Keratinocyte (primary cell): ENCODE data around the gene ZBTB20. TPM values are rescaled to one million over a fixed set of nuclear protein-coding genes. Genes with fewer than 3 reads are reported as not detected.

Experiments used
- DNase-seq: peaks from one replicate; pipeline ENCODE4 v3.0.0-alpha.2; 2011; ENCODE audit warnings: low read depth, missing footprints, low spot score
- FAIRE-seq: peaks from 2 replicates; lab custom pipeline; 2011; peaks lifted over from hg19 to GRCh38; lab: Jason Lieb, UNC
- H2AFZ ChIP-seq: 2 replicates; pipeline ENCODE4 v1.6.0; 2012; ENCODE audit warnings: low read length, control low read depth, inconsistent platforms; ENCODE audit not compliant: control insufficient read depth
- H3K27ac ChIP-seq: 2 replicates; pipeline ENCODE4 v1.5.1; 2011; ENCODE audit warnings: low read length; ENCODE audit not compliant: control insufficient read depth, insufficient read depth
- H3K27me3 ChIP-seq: 3 replicates; pipeline ENCODE4 v1.6.0; 2011; ENCODE audit warnings: low read length; ENCODE audit not compliant: control insufficient read depth, insufficient read depth; ENCODE audit errors: extremely low read depth
- H3K36me3 ChIP-seq, 2 experiments: 2 replicates in 1 of 2; 3 replicates in 1 of 2; pipeline ENCODE4 v1.5.1; 2011; ENCODE audit warnings: low read length in 2 of 2, mild to moderate bottlenecking in 1 of 2; ENCODE audit not compliant: control insufficient read depth in 2 of 2, insufficient read depth in 2 of 2; ENCODE audit errors: extremely low read depth in 1 of 2
- H3K4me1 ChIP-seq: 3 replicates; pipeline ENCODE4 v1.5.1; 2011; ENCODE audit warnings: low read length; ENCODE audit not compliant: control insufficient read depth, insufficient read depth; ENCODE audit errors: extremely low read depth
- H3K4me2 ChIP-seq: 3 replicates; pipeline ENCODE4 v1.6.0; 2011; ENCODE audit warnings: low read depth, low read length; ENCODE audit not compliant: control insufficient read depth, insufficient read depth; ENCODE audit errors: extremely low read depth
- H3K4me3 ChIP-seq, 3 experiments: fragments of 200-600 bp in 1 of 3; sonication (generic) in 1 of 3; 2 replicates in 2 of 3; 3 replicates in 1 of 3; pipeline ENCODE4 v1.5.1; 2011 to 2016; ENCODE audit warnings: low read length in 3 of 3, mild to moderate bottlenecking in 3 of 3, control low read depth in 2 of 3, inconsistent platforms in 1 of 3, low read depth in 1 of 3, mixed read lengths in 1 of 3, mixed run types in 1 of 3, moderate library complexity in 1 of 3; ENCODE audit not compliant: control insufficient read depth in 2 of 3, insufficient read depth in 2 of 3; ENCODE audit errors: extremely low read depth in 1 of 3
- H3K79me2 ChIP-seq: 2 replicates; pipeline ENCODE4 v1.6.0; 2012; ENCODE audit warnings: low read length; ENCODE audit not compliant: control insufficient read depth, insufficient read depth
- H3K9ac ChIP-seq: 3 replicates; pipeline ENCODE4 v1.6.0; 2011; ENCODE audit warnings: low read length; ENCODE audit not compliant: control insufficient read depth, insufficient read depth; ENCODE audit errors: extremely low read depth
- H3K9me1 ChIP-seq: 3 replicates; pipeline ENCODE4 v1.6.0; 2011; ENCODE audit warnings: low read length; ENCODE audit not compliant: control insufficient read depth, insufficient read depth; ENCODE audit errors: extremely low read depth
- H3K9me3 ChIP-seq: 2 replicates; pipeline ENCODE4 v1.5.1; 2012; ENCODE audit warnings: low read depth, low read length; ENCODE audit not compliant: control insufficient read depth
- H4K20me1 ChIP-seq: 3 replicates; pipeline ENCODE4 v1.6.0; 2011; ENCODE audit warnings: low read length; ENCODE audit not compliant: control insufficient read depth, insufficient read depth; ENCODE audit errors: extremely low read depth
- CTCF ChIP-seq, 3 experiments: IDR thresholded peaks in 1 of 3; conservative IDR thresholded peaks in 1 of 3; optimal IDR thresholded peaks in 1 of 3; 2 replicates in 2 of 3; 3 replicates in 1 of 3; pipeline versions ENCODE3 to v1.5.1; 2011; ENCODE audit warnings: low read length in 3 of 3, mild to moderate bottlenecking in 3 of 3, moderate library complexity in 2 of 3, control low read depth in 1 of 3, inconsistent platforms in 1 of 3; ENCODE audit not compliant: insufficient read depth in 2 of 3; ENCODE audit errors: extremely low read depth in 1 of 3
- EZH2 ChIP-seq: IDR thresholded peaks from one replicate; pipeline ENCODE4 v1.6.1; 2012; ENCODE audit warnings: inconsistent platforms, mild to moderate bottlenecking, low read length, moderate library complexity
- dilution Hi-C: fragments of 300-500 bp; cut with MboI; formaldehyde crosslinking; loops from one replicate; pipeline ENCODE4 v1.7.0; 2020; ENCODE audit warnings: low sequenced_read_pairs; ENCODE audit not compliant: extremely low pct_ligation_motif_present
- polyA plus RNA-seq, 5 experiments: library from polyadenylated mRNA; depleted of rRNA in 3 of 5; stranded (reverse) in 3 of 5; stranded (forward) in 1 of 5; unstranded in 1 of 5; fragments of >200 nt; gene quantifications; 1 replicate in 1 of 5; 2 replicates in 3 of 5; 3 replicates in 1 of 5; pipeline versions ENCODE4 v1.2.1 to v1.2.3, GENCODE V29; 2011 to 2012; ENCODE audit warnings: missing spikeins in 2 of 5, low read depth in 1 of 5, low replicate concordance in 1 of 5

The ZBTB20 gene
- polyA plus RNA-seq, 1 donor (not counting 4 experiments of a cell fraction or from before 2014, with no cell fraction given), result 0.52 TPM

- Histone ChIP-seq H4K20me1 (no peaks in the 10 kb centered on the region), H3K79me2 (no peaks in the 10 kb centered on the region), H3K4me3 (no peak overlapping the region), H3K9me1 (no peaks in the 10 kb centered on the region), H3K9me3 (no peaks in the 10 kb centered on the region), H3K27ac (no peak overlapping the region), H3K9ac (no peak overlapping the region), H3K27me3 (no peaks in the 10 kb centered on the region), H2AFZ (no peak overlapping the region), H3K4me2 (no peak overlapping the region), H3K4me1 (no peaks in the 10 kb centered on the region), H3K36me3 (no peaks in the 10 kb centered on the region)
- FAIRE-seq (no peak), DNase-seq (no peak)
- dilution Hi-C loops, result no loop called here
- no peak for TF ChIP-seq CTCF (optimal IDR thresholded peaks at IDR 0.05 in 1 of 3, IDR thresholded peaks at IDR 0.05 in 1 of 3, conservative IDR thresholded peaks at IDR 0.05 in 1 of 3; ENCODE audit: extremely low read depth in 1 of 3, insufficient read depth in 2 of 3, low read length in 3 of 3)
- TF ChIP-seq EZH2, result no peak
Measured at GRCh38 chr3:114714957-114715460, 432.1 kb downstream of the ZBTB20 start.

GRCh38 chr3:114714237-114714636 lies 432.9 kb downstream of the ZBTB20 start:
- no peaks in the 10 kb centered on the region for H3K27me3 ChIP-seq
- H2AFZ ChIP-seq, result no peak overlapping the region
- no peak overlapping the region for H3K27ac ChIP-seq
- no peak overlapping the region for H3K4me2 ChIP-seq
- FAIRE-seq (no peak), DNase-seq (no peak)
- TF ChIP-seq EZH2 (no peak), CTCF (optimal IDR thresholded peaks at IDR 0.05 in 1 of 3, IDR thresholded peaks at IDR 0.05 in 1 of 3, conservative IDR thresholded peaks at IDR 0.05 in 1 of 3; ENCODE audit: extremely low read depth in 1 of 3, insufficient read depth in 2 of 3, low read length in 3 of 3) (no peak)
- no peak overlapping the region for H3K9ac ChIP-seq
- H3K79me2 ChIP-seq, result no peaks in the 10 kb centered on the region
- no peaks in the 10 kb centered on the region for H3K9me3 ChIP-seq
- H3K4me3 ChIP-seq, result no peak overlapping the region
- no peaks in the 10 kb centered on the region for H3K9me1 ChIP-seq
- H4K20me1 ChIP-seq, result no peaks in the 10 kb centered on the region
- dilution Hi-C loops, result no loop called here
- H3K36me3 ChIP-seq, result no peaks in the 10 kb centered on the region
- no peaks in the 10 kb centered on the region for H3K4me1 ChIP-seq
